Neural progenitor cell (in vitro differentiated cells): ENCODE measurements around the gene PPP1R37. TPM values are rescaled to one million over a fixed set of nuclear protein-coding genes. Genes with fewer than 3 reads are reported as not detected.

Source experiments
- DNase-seq: peaks from one replicate; pipeline ENCODE4 v3.0.0-alpha.2; 2016; ENCODE audit warnings: low spot score
- H2AFZ ChIP-seq: fragments of 200-600 bp; sonication (generic); replicated peaks from 2 replicates; pipeline ENCODE4 v1.6.1; 2016; ENCODE audit warnings: antibody characterized with exemption
- H3F3A ChIP-seq: fragments of 200-600 bp; sonication (generic); 2 replicates; pipeline ENCODE4 v1.6.1; 2016; ENCODE audit warnings: antibody characterized with exemption, low read depth
- H3K27ac ChIP-seq: fragments of 200-600 bp; sonication (generic); 2 replicates; pipeline ENCODE4 v1.5.1; 2016; ENCODE audit warnings: mild to moderate bottlenecking
- H3K27me3 ChIP-seq: fragments of 200-600 bp; sonication (generic); 2 replicates; pipeline ENCODE4 v1.6.1; 2016; ENCODE audit warnings: mild to moderate bottlenecking, moderate library complexity
- H3K36me3 ChIP-seq: fragments of 200-600 bp; sonication (generic); 2 replicates; pipeline ENCODE4 v1.5.1; 2016
- H3K4me1 ChIP-seq: fragments of 200-600 bp; sonication (generic); 2 replicates; pipeline ENCODE4 v1.6.1; 2016; ENCODE audit warnings: mixed run types
- H3K4me2 ChIP-seq: fragments of 200-600 bp; sonication (generic); 2 replicates; pipeline ENCODE4 v1.6.1; 2016
- H3K4me3 ChIP-seq: fragments of 200-600 bp; sonication (generic); 2 replicates; pipeline ENCODE4 v1.5.1; 2016
- H3K79me2 ChIP-seq: fragments of 200-600 bp; sonication (generic); 2 replicates; pipeline ENCODE4 v1.6.1; 2016; ENCODE audit warnings: low read depth
- H3K9ac ChIP-seq: fragments of 200-600 bp; sonication (generic); 2 replicates; pipeline ENCODE4 v1.6.1; 2016
- H3K9me3 ChIP-seq: fragments of 200-600 bp; sonication (generic); 2 replicates; pipeline ENCODE4 v1.5.1; 2016; ENCODE audit warnings: low read depth
- H4K20me1 ChIP-seq: fragments of 200-600 bp; sonication (generic); 2 replicates; pipeline ENCODE4 v1.6.1; 2016; ENCODE audit warnings: low read depth
- H3K27ac Mint-ChIP-seq: 3 replicates; pipeline ENCODE4 v1.8.0; 2021; ENCODE audit warnings: mixed read lengths
- H3K27me3 Mint-ChIP-seq: 2 replicates; pipeline ENCODE4 v1.8.0; 2022; ENCODE audit warnings: low read depth, mild to moderate bottlenecking, inconsistent platforms, moderate library complexity, mixed read lengths; ENCODE audit not compliant: insufficient read depth
- H3K36me3 Mint-ChIP-seq: 3 replicates; pipeline ENCODE4 v1.8.0; 2021; ENCODE audit warnings: mixed read lengths
- H3K4me1 Mint-ChIP-seq: 3 replicates; pipeline ENCODE4 v1.8.0; 2021; ENCODE audit warnings: mixed read lengths
- H3K4me3 Mint-ChIP-seq: 3 replicates; pipeline ENCODE4 v1.8.0; 2021; ENCODE audit warnings: mild to moderate bottlenecking, moderate library complexity, mixed read lengths
- H3K9me3 Mint-ChIP-seq: 3 replicates; pipeline ENCODE4 v1.8.0; 2020; ENCODE audit warnings: mixed read lengths
- CTCF ChIP-seq: fragments of 200-600 bp; sonication (generic); IDR thresholded peaks from 2 replicates; pipeline ENCODE4 v1.5.1; 2017; ENCODE audit warnings: antibody characterized with exemption, mild to moderate bottlenecking
- EZH2 ChIP-seq: fragments of 200-600 bp; sonication (generic); IDR thresholded peaks from 2 replicates; pipeline ENCODE4 v1.6.1; 2017; ENCODE audit warnings: antibody characterized with exemption, mild to moderate bottlenecking, moderate library complexity
- EZH2phosphoT487 ChIP-seq: fragments of 200-600 bp; sonication (generic); IDR thresholded peaks from 2 replicates; pipeline ENCODE4 v1.6.1; 2017; ENCODE audit warnings: antibody characterized with exemption
- total RNA-seq: library from RNA; depleted of rRNA; stranded (reverse); fragments of >200 nt; gene quantifications from 2 replicates; pipeline ENCODE4 v1.2.3, GENCODE V29; 2015; ENCODE audit warnings: low replicate concordance

The PPP1R37 gene
- total RNA-seq, 1 donor from 2014 or later, result 8.1 TPM

- Mint-ChIP-seq H3K27me3 (peaks cover 6% of the 10 kb centered on the region), H3K9me3 (no peaks in the 10 kb centered on the region), H3K4me3 (peak overlapping the region; percentile 83), H3K4me1 (peaks cover 8% of the 10 kb centered on the region), H3K36me3 (peaks cover 2% of the 10 kb centered on the region), H3K27ac (no peak overlapping the region)
- Histone ChIP-seq H3K27ac (no peak overlapping the region), H3K36me3 (no peaks in the 10 kb centered on the region), H3K9me3 (no peaks in the 10 kb centered on the region), H4K20me1 (peaks cover 4% of the 10 kb centered on the region), H3K79me2 (peaks cover 16% of the 10 kb centered on the region), H3K9ac (no peak overlapping the region), H3F3A (peaks cover 8% of the 10 kb centered on the region), H2AFZ (no peak overlapping the region), H3K4me3 (no peak overlapping the region), H3K27me3 (peaks cover 14% of the 10 kb centered on the region), H3K4me2 (no peak overlapping the region), H3K4me1 (peaks cover 10% of the 10 kb centered on the region)
- DNase-seq, result no peak
- no peak for TF ChIP-seq CTCF
- no peak for TF ChIP-seq EZH2
- TF ChIP-seq EZH2phosphoT487, result no peak
Measured at GRCh38 chr19:45180936-45181335, 88.0 kb downstream of the PPP1R37 start.

DNA sequence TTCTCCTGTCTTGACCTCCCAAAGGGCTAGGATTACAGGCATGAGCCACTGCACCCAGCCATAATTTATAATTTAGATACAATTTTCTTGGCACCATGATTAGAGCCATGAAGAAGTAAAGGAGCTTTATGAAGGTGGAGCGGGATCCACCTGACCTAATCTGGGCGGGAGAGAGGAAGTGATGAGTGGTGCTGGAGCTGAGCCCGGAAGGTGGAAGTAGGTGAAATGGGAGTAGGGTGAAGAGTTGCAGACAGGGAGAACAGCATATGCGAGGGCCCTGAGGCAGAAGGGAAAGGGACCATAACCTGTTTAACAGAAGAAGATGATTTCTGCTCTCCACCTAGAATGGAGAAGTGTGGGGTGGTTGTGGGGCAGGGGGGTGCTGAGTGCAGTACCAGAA, 89.8 kb downstream of the PPP1R37 start:
- TF ChIP-seq EZH2phosphoT487 (no peak), EZH2 (no peak), CTCF (no peak)
- no peak overlapping the region for H3K4me3 ChIP-seq

GRCh38 chr19:45184115-45184514, 91.1 kb downstream of the PPP1R37 start:
- Mint-ChIP-seq H3K27ac (no peak overlapping the region), H3K4me1 (peaks cover 2% of the 10 kb centered on the region), H3K4me3 (no peak overlapping the region), H3K36me3 (peaks cover 2% of the 10 kb centered on the region), H3K27me3 (peaks cover 2% of the 10 kb centered on the region), H3K9me3 (no peaks in the 10 kb centered on the region)
- Histone ChIP-seq H4K20me1 (peaks cover 4% of the 10 kb centered on the region), H3K4me3 (no peak overlapping the region), H3K9me3 (no peaks in the 10 kb centered on the region), H3K4me2 (no peak overlapping the region), H3K79me2 (peaks cover 5% of the 10 kb centered on the region), H3K27me3 (peaks cover 14% of the 10 kb centered on the region), H3F3A (peaks cover 3% of the 10 kb centered on the region), H2AFZ (no peak overlapping the region), H3K36me3 (no peaks in the 10 kb centered on the region), H3K9ac (no peak overlapping the region), H3K27ac (no peak overlapping the region), H3K4me1 (peaks cover 10% of the 10 kb centered on the region)
- no peak for DNase-seq
- TF ChIP-seq EZH2 (no peak), CTCF (no peak), EZH2phosphoT487 (no peak)

More for the DNA sequence above, 89.8 kb downstream of the PPP1R37 start:
- Histone ChIP-seq H3K9me3 (no peaks in the 10 kb centered on the region), H3K9ac (no peak overlapping the region), H3K27me3 (peaks cover 14% of the 10 kb centered on the region), H3K79me2 (peaks cover 6% of the 10 kb centered on the region), H4K20me1 (peaks cover 4% of the 10 kb centered on the region), H3K27ac (no peak overlapping the region), H2AFZ (no peak overlapping the region), H3K4me1 (peaks cover 10% of the 10 kb centered on the region), H3K4me2 (no peak overlapping the region), H3K36me3 (no peaks in the 10 kb centered on the region), H3F3A (peaks cover 8% of the 10 kb centered on the region)
- peaks cover 5% of the 10 kb centered on the region for H3K4me1 Mint-ChIP-seq
- peaks cover 2% of the 10 kb centered on the region for H3K36me3 Mint-ChIP-seq
- H3K4me3 Mint-ChIP-seq, result no peak overlapping the region
- H3K27me3 Mint-ChIP-seq, result peaks cover 6% of the 10 kb centered on the region
- no peak for DNase-seq
- no peak overlapping the region for H3K27ac Mint-ChIP-seq
- H3K9me3 Mint-ChIP-seq, result no peaks in the 10 kb centered on the region
